Common myeloid progenitor, CD34-positive (primary cell): ENCODE measurements around the gene MORN1.
"Not testable (repeated sequence)": the region's sequence is repeated elsewhere in the genome, so short reads cannot be mapped to it uniquely, and the experiment has no call there.

Experiments
- CTCF ChIA-PET: fragments of 350-600 bp; sonication (Branson Sonifier 250); formaldehyde crosslinking; loops from one replicate; lab custom pipeline; 2021; ENCODE audit warnings: antibody characterized with exemption; lab: Charles Lee
- POLR2A ChIA-PET: fragments of 350-600 bp; sonication (Branson Sonifier 250); formaldehyde crosslinking; loops from one replicate; lab custom pipeline; 2021; ENCODE audit warnings: antibody characterized with exemption; lab: Charles Lee
- DNase-seq, 3 donors: peaks; one replicate each; pipeline versions ENCODE4 v3.0.0 to v3.0.0-alpha.2; 2013
- H3K27ac ChIP-seq, 2 experiments: 1 replicate in 1 of 2; 2 replicates in 1 of 2; pipeline ENCODE4 v1.7.0; 2013; ENCODE audit warnings: inconsistent platforms in 2 of 2, low read length in 2 of 2, mild to moderate bottlenecking in 2 of 2, low read depth in 1 of 2, moderate library complexity in 1 of 2; ENCODE audit not compliant: severe bottlenecking in 2 of 2, insufficient read depth in 1 of 2, poor library complexity in 1 of 2
- H3K27me3 ChIP-seq, 5 experiments: replicated peaks in 2 of 5; 1 replicate in 3 of 5; 2 replicates in 2 of 5; pipeline versions ENCODE4 v1.6.1 to v1.7.0; 2013; ENCODE audit warnings: low read length in 4 of 5, mild to moderate bottlenecking in 2 of 5, moderate library complexity in 2 of 5, inconsistent platforms in 1 of 5; ENCODE audit not compliant: insufficient read depth in 5 of 5, control insufficient read depth in 4 of 5
- H3K36me3 ChIP-seq, 4 experiments: 1 replicate in 2 of 4; 2 replicates in 2 of 4; pipeline versions ENCODE4 v1.6.1 to v1.7.0; 2013; ENCODE audit warnings: low read length in 3 of 4, control low read depth in 1 of 4, mild to moderate bottlenecking in 1 of 4; ENCODE audit not compliant: control insufficient read depth in 4 of 4, insufficient read depth in 4 of 4
- H3K4me1 ChIP-seq, 4 experiments: 1 replicate in 3 of 4; 2 replicates in 1 of 4; pipeline versions ENCODE4 v1.6.1 to v1.7.1; 2013; ENCODE audit warnings: low read length in 3 of 4, mild to moderate bottlenecking in 3 of 4, control low read depth in 1 of 4, inconsistent platforms in 1 of 4, moderate library complexity in 1 of 4; ENCODE audit not compliant: control insufficient read depth in 4 of 4, insufficient read depth in 4 of 4; ENCODE audit errors: control extremely low read depth in 1 of 4
- H3K4me3 ChIP-seq, 7 experiments: 1 replicate in 4 of 7; 2 replicates in 3 of 7; pipeline versions ENCODE4 v1.5.1 to v1.7.0; 2013; ENCODE audit warnings: mild to moderate bottlenecking in 7 of 7, low read length in 6 of 7, moderate library complexity in 6 of 7, inconsistent platforms in 2 of 7, low read depth in 2 of 7, control low read depth in 1 of 7; ENCODE audit not compliant: insufficient read depth in 4 of 7, control insufficient read depth in 1 of 7; ENCODE audit errors: extremely low read depth in 1 of 7
- H3K9me3 ChIP-seq, 5 experiments: 1 replicate in 4 of 5; 2 replicates in 1 of 5; pipeline versions ENCODE4 v1.6.1 to v1.7.1; 2013; ENCODE audit warnings: low read length in 4 of 5, mild to moderate bottlenecking in 2 of 5, inconsistent platforms in 1 of 5, low read depth in 1 of 5, moderate library complexity in 1 of 5; ENCODE audit not compliant: control insufficient read depth in 4 of 5, insufficient read depth in 2 of 5; ENCODE audit errors: control extremely low read depth in 1 of 5
- WGBS: methylation state at CpG from one replicate; pipeline ENCODE4 v1.1.5; 2013; ENCODE audit not compliant: insufficient coverage; 5-methylcytosine and 5-hydroxymethylcytosine counted together

Gene MORN1

DNA sequence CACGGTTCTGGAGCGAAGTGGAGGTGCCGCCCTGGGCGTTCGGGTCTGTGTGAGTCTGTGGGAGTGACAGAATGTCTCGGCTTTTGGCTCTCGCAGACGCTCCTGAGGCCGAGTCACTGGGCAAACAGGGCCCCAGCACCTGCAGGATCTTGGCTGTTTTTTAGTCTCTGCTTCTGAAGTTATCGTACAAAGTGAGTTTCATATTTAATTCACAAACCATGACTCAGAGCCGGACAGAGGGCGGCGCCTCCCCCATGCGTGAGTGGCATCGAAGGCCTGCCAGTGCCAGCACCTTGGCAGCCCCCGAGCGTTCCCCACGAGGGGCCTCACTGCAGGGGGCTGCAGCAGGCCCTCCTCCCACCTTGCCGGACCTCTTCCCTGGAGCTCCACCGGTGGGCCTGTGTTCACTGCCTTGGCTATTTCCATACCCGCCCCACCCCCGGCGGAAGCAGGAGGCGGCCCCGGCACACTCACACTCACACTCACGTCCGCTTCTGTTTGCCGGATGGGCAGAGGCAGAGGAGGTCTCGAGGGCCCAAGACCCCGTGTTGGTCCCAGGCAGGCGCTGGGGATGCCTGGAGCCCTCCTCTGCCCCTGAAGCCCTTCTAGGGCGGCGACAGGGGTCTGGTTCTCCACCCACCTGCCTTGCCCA, 56.3 kb downstream of the MORN1 start:
- H3K27ac ChIP-seq: no peak overlapping the region
- H3K9me3 ChIP-seq: no peaks in the 10 kb centered on the region
- ChIA-PET POLR2A (no interaction called here), CTCF (no interaction called here)
- DNase-seq: no peak
- no peaks in the 10 kb centered on the region for H3K4me1 ChIP-seq
- peaks cover 0 to 1% (median 0%) of the 10 kb centered on the region in 5 experiments for H3K27me3 ChIP-seq
- WGBS: 90% methylated on average over 33 of the region's 33 CpGs
- no peak overlapping the region for H3K4me3 ChIP-seq
- no peaks in the 10 kb centered on the region for H3K36me3 ChIP-seq

DNA sequence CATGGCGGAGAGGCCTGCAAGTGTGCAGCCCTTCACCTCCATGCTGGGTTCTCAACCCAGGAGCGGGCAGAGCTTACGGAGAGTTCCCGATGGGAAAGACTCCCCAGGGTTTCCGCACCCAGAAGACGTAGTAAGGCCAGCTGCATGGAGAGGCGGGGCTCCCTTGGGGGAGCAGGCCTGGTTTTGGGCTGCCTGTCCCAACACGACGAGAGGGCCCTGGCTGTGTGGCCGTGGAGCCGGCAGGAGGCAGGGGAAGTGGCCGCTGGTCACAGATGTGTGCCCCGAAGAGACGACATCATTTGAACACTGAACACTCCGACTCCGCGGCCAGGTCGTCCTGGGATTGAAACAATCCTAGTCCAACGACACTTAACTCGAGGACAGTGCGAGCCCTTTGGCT, 57.0 kb downstream of the MORN1 start:
- DNase-seq: no peak
- Histone ChIP-seq H3K27ac (no peak overlapping the region), H3K4me3 (no peak overlapping the region), H3K4me1 (no peaks in the 10 kb centered on the region), H3K9me3 (no peaks in the 10 kb centered on the region), H3K27me3 (peaks cover 0 to 1% (median 0%) of the 10 kb centered on the region in 5 experiments), H3K36me3 (no peaks in the 10 kb centered on the region)
- ChIA-PET POLR2A (no interaction called here), CTCF (no interaction called here)
- 96% methylated on average over 21 of the region's 21 CpGs for WGBS

DNA sequence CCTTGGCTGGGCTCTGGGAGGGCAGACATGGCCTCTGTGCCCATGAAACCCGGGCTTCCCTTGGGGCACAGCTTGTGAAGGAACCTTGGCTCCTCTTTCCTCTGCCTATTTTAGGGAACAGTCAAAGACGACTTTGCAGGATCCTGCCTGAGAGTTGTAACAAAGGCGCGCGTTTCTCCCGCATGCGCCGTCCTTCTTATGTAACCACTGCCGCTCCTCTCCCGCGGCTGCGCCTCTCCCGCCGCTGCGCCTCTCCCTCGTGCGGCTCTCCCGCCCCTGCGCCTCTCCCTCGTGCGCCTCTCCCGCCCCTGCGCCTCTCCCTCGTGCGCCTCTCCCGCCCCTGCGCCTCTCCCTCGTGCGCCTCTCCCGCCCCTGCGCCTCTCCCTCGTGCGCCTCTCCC, 59.8 kb downstream of the MORN1 start:
- POLR2A ChIA-PET, H3K9me3 ChIP-seq, DNase-seq, H3K36me3 ChIP-seq, H3K27me3 ChIP-seq, H3K27ac ChIP-seq, H3K4me1 ChIP-seq, CTCF ChIA-PET, H3K4me3 ChIP-seq: not testable (repeated sequence)
- 81% methylated on average over 3 of the region's 33 CpGs for WGBS

DNA sequence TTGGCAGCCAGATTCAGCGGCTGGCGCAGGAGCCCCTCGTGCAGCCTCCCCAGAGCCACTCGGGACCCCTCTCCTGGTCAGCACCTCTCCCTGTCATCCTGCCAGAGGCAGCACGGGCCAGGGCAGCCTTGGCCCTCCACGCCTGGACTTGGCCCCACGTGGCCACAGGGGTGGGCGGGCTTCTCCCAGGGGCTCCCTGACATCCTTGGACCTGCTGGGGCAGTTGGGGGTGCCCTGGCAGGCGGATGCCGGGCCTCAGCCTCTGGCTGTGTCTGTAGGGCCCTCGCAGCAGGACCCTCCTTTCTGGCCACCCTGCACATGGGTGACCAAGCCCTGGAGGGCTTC, 60.2 kb downstream of the MORN1 start:
- Histone ChIP-seq H3K4me3 (no peak overlapping the region), H3K9me3 (no peaks in the 10 kb centered on the region), H3K36me3 (no peaks in the 10 kb centered on the region), H3K27ac (no peak overlapping the region), H3K4me1 (no peaks in the 10 kb centered on the region), H3K27me3 (no peaks in the 10 kb centered on the region)
- CTCF ChIA-PET: no interaction called here
- 88% methylated on average over 11 of the region's 11 CpGs for whole genome bisulfite sequencing
- no peak for DNase-seq
- POLR2A ChIA-PET: no interaction called here

DNA sequence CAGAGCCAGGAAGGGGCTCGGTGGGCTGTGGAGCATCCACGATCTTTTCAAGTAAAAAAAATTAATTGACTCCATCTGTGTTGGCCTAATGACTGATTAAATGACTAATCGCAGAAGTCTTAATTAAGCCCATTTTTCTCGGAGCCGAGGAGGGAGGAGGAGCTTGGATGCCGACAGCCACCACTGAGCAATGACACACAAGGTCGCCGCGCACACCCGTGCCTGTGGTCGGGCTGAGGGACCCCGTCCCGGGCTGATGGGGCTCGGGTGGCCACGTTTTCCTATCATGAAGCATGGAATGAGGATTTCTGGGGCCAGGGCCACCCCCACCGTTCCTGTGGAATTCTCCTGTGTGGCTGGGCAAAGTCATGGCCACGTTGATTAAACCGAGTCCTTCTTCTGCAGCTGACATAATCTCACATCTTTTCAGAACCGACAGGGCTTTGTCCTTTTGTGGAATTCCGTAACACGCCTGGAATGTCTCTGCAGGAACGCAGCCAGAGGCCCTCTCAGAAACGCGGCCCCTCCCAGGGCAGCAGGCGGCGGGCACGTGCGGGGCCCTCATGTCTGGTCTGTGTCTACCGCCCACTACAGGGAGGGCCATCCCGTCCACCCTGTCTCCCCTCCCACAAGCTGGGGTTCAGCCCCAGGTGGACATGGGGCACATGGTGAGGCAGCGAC, 60.7 kb downstream of the MORN1 start:
- no peak overlapping the region for H3K4me3 ChIP-seq
- H3K27ac ChIP-seq: no peak overlapping the region
- WGBS: 97% methylated on average over 31 of the region's 31 CpGs
- ChIA-PET CTCF (no interaction called here), POLR2A (no interaction called here)
- no peaks in the 10 kb centered on the region for H3K36me3 ChIP-seq
- no peak for DNase-seq
- H3K27me3 ChIP-seq: no peaks in the 10 kb centered on the region
- H3K4me1 ChIP-seq: no peaks in the 10 kb centered on the region
- H3K9me3 ChIP-seq: no peaks in the 10 kb centered on the region

DNA sequence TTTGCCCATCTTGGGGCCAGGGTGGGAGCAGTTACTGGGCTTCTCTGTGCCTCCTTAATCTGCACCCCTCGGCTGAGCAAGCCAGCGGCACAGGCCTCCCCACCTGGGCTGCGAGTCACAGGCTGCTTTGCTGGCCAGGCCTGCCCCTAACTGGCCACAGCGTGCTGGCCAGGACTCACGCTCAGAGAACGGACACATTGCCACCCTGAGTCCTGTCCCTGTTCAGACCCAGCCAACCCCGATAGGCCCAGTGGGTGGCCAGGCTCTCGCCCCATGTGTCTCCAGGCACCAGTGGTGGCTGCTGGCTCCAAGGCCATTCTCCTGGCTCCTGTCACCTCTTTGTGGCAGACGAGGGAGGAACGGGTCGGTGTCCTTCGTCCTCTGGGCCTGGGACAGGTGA, 61.3 kb downstream of the MORN1 start:
- no peak overlapping the region for H3K4me3 ChIP-seq
- CTCF ChIA-PET: no interaction called here
- no peaks in the 10 kb centered on the region for H3K4me1 ChIP-seq
- peaks cover 0 to 2% (median 0%) of the 10 kb centered on the region in 5 experiments for H3K9me3 ChIP-seq
- H3K27ac ChIP-seq: no peak overlapping the region
- H3K27me3 ChIP-seq: no peaks in the 10 kb centered on the region
- whole genome bisulfite sequencing: 97% methylated on average over 9 of the region's 12 CpGs
- H3K36me3 ChIP-seq: no peaks in the 10 kb centered on the region
- POLR2A ChIA-PET: no interaction called here
- DNase-seq: no peak

DNA sequence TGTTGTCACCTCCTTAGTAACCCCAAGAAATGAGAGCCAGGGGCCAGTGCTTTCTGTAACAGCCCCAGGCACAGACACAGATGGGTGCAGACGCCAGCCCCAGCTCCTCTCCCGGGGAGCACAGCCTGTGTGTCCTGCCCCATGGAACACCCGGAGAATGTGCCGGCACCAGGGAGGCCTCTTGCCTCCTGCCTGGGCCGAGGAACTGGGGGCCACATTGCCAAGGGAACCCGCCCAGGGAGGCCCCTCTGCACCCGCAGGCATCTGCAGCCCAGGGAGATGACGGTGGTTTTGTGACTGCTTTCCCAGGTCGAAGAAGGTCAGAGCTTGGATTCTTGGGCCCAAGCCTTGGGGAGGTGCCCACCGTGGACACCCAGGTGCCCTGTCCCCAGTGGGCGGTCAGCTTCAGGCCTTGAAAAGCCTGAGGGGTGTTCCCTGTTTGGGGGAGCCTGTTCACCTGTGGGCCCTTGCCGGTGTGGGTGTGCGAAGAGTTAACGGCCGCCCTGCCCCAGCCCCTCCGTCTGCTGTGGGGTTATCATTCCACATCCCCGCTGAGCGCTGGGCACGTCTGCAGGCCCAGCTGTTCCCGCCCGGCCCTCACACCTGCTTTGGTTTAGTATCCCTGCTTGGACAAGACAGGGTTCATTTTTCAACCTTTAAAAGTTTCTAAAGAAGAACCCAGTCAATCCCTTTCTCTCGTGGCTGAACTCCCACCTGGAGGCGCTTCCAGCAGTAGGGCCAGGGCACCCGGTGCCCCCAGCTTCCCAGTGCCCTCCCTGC, 62.5 kb downstream of the MORN1 start:
- no peaks in the 10 kb centered on the region for H3K4me1 ChIP-seq
- H3K4me3 ChIP-seq: no peak overlapping the region
- peaks cover 0 to 10% (median 0%) of the 10 kb centered on the region in 5 experiments for H3K9me3 ChIP-seq
- CTCF ChIA-PET: no interaction called here
- no peaks in the 10 kb centered on the region for H3K36me3 ChIP-seq
- WGBS: 97% methylated on average over 23 of the region's 24 CpGs
- no peak for DNase-seq
- POLR2A ChIA-PET: no interaction called here
- no peaks in the 10 kb centered on the region for H3K27me3 ChIP-seq
- no peak overlapping the region for H3K27ac ChIP-seq
